Measurements from ENCODE around the gene TMPRSS11D. TPM values are rescaled to one million over a fixed set of nuclear protein-coding genes. Genes with fewer than 3 reads are reported as not detected.

The TMPRSS11D gene
- total and polyA plus RNA-seq, 2 of the 8 experiments (the other 6 are each of a cell fraction or from before 2014, with no cell fraction given) = not detected

DNA sequence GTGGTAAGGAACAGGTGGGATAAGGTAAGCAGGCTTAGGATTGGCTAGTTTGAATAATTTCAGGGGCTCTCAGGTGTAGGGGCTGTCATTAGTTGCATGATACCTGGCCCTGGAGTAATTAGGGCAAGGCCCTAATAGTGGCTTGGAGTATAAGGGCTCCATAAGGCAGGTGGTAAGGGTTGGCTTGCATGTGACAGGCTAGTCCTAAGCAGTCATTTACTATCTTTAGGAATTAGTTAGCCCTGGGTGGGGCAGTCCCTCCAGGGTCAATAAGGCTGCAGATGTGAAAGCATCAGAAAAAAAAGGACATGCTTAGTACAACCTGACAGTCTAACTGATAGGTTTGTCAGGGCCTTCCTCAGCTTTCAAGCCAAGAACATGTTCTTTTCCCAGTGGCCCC lies 7.8 kb upstream of the TMPRSS11D start:
- no peak overlapping the region for H4K8ac ChIP-seq (ENCODE audit: extremely low read depth, insufficient read depth, low read length)
- H3K56ac ChIP-seq (replicated peaks; ENCODE audit: insufficient read length, low read depth, low read length) = no peak overlapping the region
- H4K5ac ChIP-seq (ENCODE audit: insufficient read length, low read depth, low read length) = no peak overlapping the region
- no peak overlapping the region for H3K18ac ChIP-seq (ENCODE audit: extremely low read depth, low read length)
- no peak overlapping the region for H2BK15ac ChIP-seq (ENCODE audit: low read length)
- H3K36me3 ChIP-seq (ENCODE audit: control insufficient read depth in 2 of 4, insufficient read depth in 4 of 4, low read length in 3 of 4) = no peaks in the 10 kb centered on the region
- no peaks in the 10 kb centered on the region; a peak in 1 of 7 replicates for H3K4me1 ChIP-seq (replicated peaks in 1 of 4; ENCODE audit: control insufficient read depth in 3 of 4, insufficient read depth in 4 of 4, low read length in 3 of 4)
- H2AFZ ChIP-seq (ENCODE audit: low read length) = no peak overlapping the region
- H3K4ac ChIP-seq (replicated peaks; ENCODE audit: insufficient read length, low read depth, low read length) = no peak overlapping the region
- no peaks in the 10 kb centered on the region for H4K20me1 ChIP-seq (replicated peaks in 1 of 2; ENCODE audit: control insufficient read depth in 1 of 2, insufficient read depth in 2 of 2, low read length in 2 of 2)
- POLR2A ChIA-PET (ENCODE audit: partially characterized antibody) = no interaction called here
- no peaks in the 10 kb centered on the region for H3K79me2 ChIP-seq (ENCODE audit: control insufficient read depth in 1 of 2, insufficient read depth in 2 of 2, low read length in 2 of 2)
- no peaks in the 10 kb centered on the region for H3K23me2 ChIP-seq (ENCODE audit: low read depth, low read length)
- H3K27me3 ChIP-seq (replicated peaks in 1 of 4; ENCODE audit: control insufficient read depth in 3 of 4, extremely low read depth in 1 of 4, insufficient read depth in 3 of 4, low read length in 3 of 4) = no peaks in the 10 kb centered on the region
- no peak overlapping the region for H3K9ac ChIP-seq (replicated peaks in 1 of 4; ENCODE audit: extremely low read depth in 1 of 4, low read depth in 3 of 4, low read length in 3 of 4)
- H3K4me2 ChIP-seq (ENCODE audit: insufficient read depth in 1 of 2, low read depth in 2 of 2, low read length in 2 of 2) = no peak overlapping the region
- no peak overlapping the region for H3K14ac ChIP-seq (ENCODE audit: insufficient read length)
- FAIRE-seq (no peak), DNase-seq (ENCODE audit: low read depth in 1 of 2, low spot score in 2 of 2) (no peak)
- no peak overlapping the region for H3K27ac ChIP-seq (ENCODE audit: low read depth, low read length)
- H2BK5ac ChIP-seq (ENCODE audit: low read depth, low read length) = no peak overlapping the region
- no peak overlapping the region for H2BK12ac ChIP-seq (ENCODE audit: low read depth, low read length)
- peaks cover 0 to 4% of the 10 kb centered on the region in 2 experiments; a peak in 1 of 4 replicates for H3K9me3 ChIP-seq (ENCODE audit: insufficient read depth in 2 of 2, low read depth in 1 of 2, low read length in 1 of 2)
- H2BK20ac ChIP-seq (ENCODE audit: low read length) = no peak overlapping the region
- H2AK5ac ChIP-seq (ENCODE audit: low read depth, low read length) = no peak overlapping the region
- no peaks in the 10 kb centered on the region for H3K79me1 ChIP-seq (ENCODE audit: low read depth, low read length)
- H3K4me3 ChIP-seq (ENCODE audit: extremely low read depth in 1 of 4, insufficient read depth in 2 of 4, low read depth in 3 of 4, low read length in 4 of 4) = no peak overlapping the region
- CTCF ChIA-PET (ENCODE audit: partially characterized antibody) = interaction anchor here (1.5 to 2.5 kb wide), 3 partner anchors 11 to 284 kb away, joined by 4 to 7 read pairs (median 5); no protein-coding TSS in a partner anchor
- no peak overlapping the region for H2BK120ac ChIP-seq (replicated peaks; ENCODE audit: low read depth, low read length)
- H3K23ac ChIP-seq (ENCODE audit: insufficient read length) = no peak overlapping the region
- H4K91ac ChIP-seq (replicated peaks; ENCODE audit: insufficient read length, low read length) = no peak overlapping the region
- TF ChIP-seq BRCA1 (IDR thresholded peaks at IDR 0.05; ENCODE audit: low read depth, low read length) = no peak
- TF ChIP-seq YY1 (IDR thresholded peaks at IDR 0.05; ENCODE audit: low read depth, low read length) = no peak
- no peak for TF ChIP-seq SIX5 (IDR thresholded peaks at IDR 0.05; ENCODE audit: low read depth, low read length)
- no peak for TF ChIP-seq TAF7 (optimal IDR thresholded peaks at IDR 0.05; ENCODE audit: borderline replicate concordance, low read depth, low read length)
- TF ChIP-seq HDAC6 (IDR thresholded peaks at IDR 0.05; ENCODE audit: low read depth, low read length) = no peak
- TF ChIP-seq FOSL1 (IDR thresholded peaks at IDR 0.05; ENCODE audit: insufficient read depth, low read depth, low read length) = no peak
- no peak for TF ChIP-seq EGR1 (IDR thresholded peaks at IDR 0.05; ENCODE audit: borderline replicate concordance, low read depth, low read length)
- no peak for TF ChIP-seq RNF2 (IDR thresholded peaks at IDR 0.05; ENCODE audit: borderline replicate concordance, low read depth, low read length, missing control alignments, poor library complexity, severe bottlenecking)
- no peak for TF ChIP-seq USF2 (IDR thresholded peaks at IDR 0.05; ENCODE audit: low read length)
- no peak for TF ChIP-seq CTBP2 (IDR thresholded peaks at IDR 0.05; ENCODE audit: borderline replicate concordance, insufficient read depth, insufficient read length, low read length)
- TF ChIP-seq KDM1A (IDR thresholded peaks at IDR 0.05; ENCODE audit: borderline replicate concordance, low read length) = no peak
- TF ChIP-seq TEAD4 (IDR thresholded peaks at IDR 0.05; ENCODE audit: low read depth, low read length) = no peak
- no peak for TF ChIP-seq HDAC2 (IDR thresholded peaks at IDR 0.05; ENCODE audit: borderline replicate concordance in 1 of 2, low read depth in 2 of 2, low read length in 2 of 2)
